Kidney (tissue), 14 donors: ENCODE measurements around the gene MSX1. TPM values are rescaled to one million over a fixed set of nuclear protein-coding genes. Genes with fewer than 3 reads are reported as not detected.

Source experiments
- DNase-seq, 5 donors: peaks; one replicate each; pipeline ENCODE4 v3.0.0-alpha.2; 2013 to 2020
- FAIRE-seq: peaks from 2 replicates; lab custom pipeline; 2012; peaks lifted over from hg19 to GRCh38; lab: Jason Lieb, UNC
- H3K27ac ChIP-seq, 2 donors: one replicate each; pipeline ENCODE4 v1.7.0; 2013; ENCODE audit warnings: low read depth in 2 of 2, low read length in 2 of 2, inconsistent platforms in 1 of 2
- H3K27me3 ChIP-seq: one replicate; pipeline ENCODE4 v1.7.1; 2013; ENCODE audit warnings: low read length, inconsistent platforms; ENCODE audit not compliant: control insufficient read depth, insufficient read depth
- H3K36me3 ChIP-seq, 3 donors: one replicate each; pipeline versions ENCODE4 v1.7.0 to v1.7.1; 2013; ENCODE audit warnings: low read length in 3 of 3, control low read depth in 1 of 3, inconsistent platforms in 1 of 3; ENCODE audit not compliant: insufficient read depth in 3 of 3, control insufficient read depth in 2 of 3
- H3K4me1 ChIP-seq, 3 donors: one replicate each; pipeline versions ENCODE4 v1.7.0 to v1.7.1; 2013; ENCODE audit warnings: low read length in 3 of 3, inconsistent platforms in 1 of 3, low read depth in 1 of 3; ENCODE audit not compliant: control insufficient read depth in 2 of 3, insufficient read depth in 2 of 3
- H3K4me3 ChIP-seq, 3 donors: one replicate each; pipeline versions ENCODE4 v1.7.0 to v1.8.1; 2013; ENCODE audit warnings: low read length in 3 of 3, control low read depth in 1 of 3, inconsistent platforms in 1 of 3
- H3K9ac ChIP-seq, 3 donors: one replicate each; pipeline versions ENCODE4 v1.7.0 to v1.7.1; 2013; ENCODE audit warnings: low read length in 3 of 3, control low read depth in 1 of 3, inconsistent platforms in 1 of 3
- H3K9me3 ChIP-seq, 3 donors: one replicate each; pipeline versions ENCODE4 v1.7.0 to v1.7.1; 2013; ENCODE audit warnings: low read length in 3 of 3, control low read depth in 1 of 3, inconsistent platforms in 1 of 3; ENCODE audit not compliant: control insufficient read depth in 2 of 3, insufficient read depth in 1 of 3
- CTCF ChIP-seq: IDR thresholded peaks from 3 replicates; pipeline ENCODE4 v1.5.1; 2012; ENCODE audit warnings: mild to moderate bottlenecking, moderate library complexity, borderline replicate concordance; ENCODE audit not compliant: insufficient read depth; ENCODE audit errors: extremely low read depth
- intact Hi-C: fragments of 100-400 bp; cut with DNase I; formaldehyde crosslinking; loops from one replicate; pipeline ENCODE4 v1.11.1; 2022
- polyA plus RNA-seq: library from polyadenylated mRNA; stranded (reverse); fragments of 350-450 nt; fragmentation: Illumina TruSeq; extraction: RNeasy Lipid Tissue Mini Kit (QIAGEN cat#74804); gene quantifications from one replicate; pipeline ENCODE4 v1.2.3, GENCODE V29; 2014; ENCODE audit warnings: low read depth, low replicate concordance; ENCODE audit not compliant: insufficient read depth
- total RNA-seq: library from RNA; stranded (reverse); fragmentation: NEBNext Ultra II Directional; extraction: Animal tissue kit (Norgen Biotek cat#: 25700); gene quantifications from one replicate; pipeline ENCODE4 v1.2.1, GENCODE V29; 2021
- donor health status: control.
- donor health status: control.
- donor health status: control.
- donor health status: control.
- donor health status: control.
- donor health status: DM: yes; HTN: yes; CAD: no.
- donor health status: Normal renal cell carcinoma (clear cell type).

Gene MSX1
- total and polyA plus RNA-seq, 2 donors from 2014 or later, result 2.3 to 3.0 TPM

- peaks cover 0 to 11% (median 6%) of the 10 kb centered on the region in 3 donors for H3K4me1 ChIP-seq
These were observed 2.6 kb downstream of the MSX1 start for GRCh38 chr4:4862071-4862551.

GRCh38 chr4:4862665-4863482, 3.4 kb downstream of the MSX1 start:
- intact Hi-C loops, result no loop called here
- Histone ChIP-seq H3K27me3 (peaks cover 64% of the 10 kb centered on the region), H3K27ac (no peak overlapping the region), H3K36me3 (no peaks in the 10 kb centered on the region), H3K9me3 (peaks cover 0 to 2% (median 0%) of the 10 kb centered on the region in 3 donors), H3K9ac (no peak overlapping the region), H3K4me1 (peaks cover 2 to 15% (median 6%) of the 10 kb centered on the region in 3 donors), H3K4me3 (no peak overlapping the region)
- DNase-seq, result peak; percentile 39 to 78 (median 59)
- TF ChIP-seq CTCF, result no peak
- FAIRE-seq, result no peak

More at GRCh38 chr4:4862071-4862551, 2.6 kb downstream of the MSX1 start:
- Histone ChIP-seq H3K4me3 (no peak overlapping the region), H3K27ac (no peak overlapping the region), H3K27me3 (peaks cover 68% of the 10 kb centered on the region), H3K9me3 (no peaks in the 10 kb centered on the region), H3K36me3 (no peaks in the 10 kb centered on the region), H3K9ac (no peak overlapping the region)
- no peak for TF ChIP-seq CTCF
- DNase-seq, result peak in 3 of 5 donors; percentile 32 to 49 (median 43)
- no peak for FAIRE-seq
- intact Hi-C loops, result no loop called here

- Histone ChIP-seq H3K9ac (no peak overlapping the region), H3K36me3 (no peaks in the 10 kb centered on the region), H3K4me3 (no peak overlapping the region), H3K27ac (no peak overlapping the region), H3K27me3 (peaks cover 70% of the 10 kb centered on the region), H3K9me3 (peaks cover 0 to 2% (median 0%) of the 10 kb centered on the region in 3 donors), H3K4me1 (peaks cover 2 to 15% (median 6%) of the 10 kb centered on the region in 3 donors)
- no peak for TF ChIP-seq CTCF
- intact Hi-C loops, result no loop called here
- no peak for FAIRE-seq
- DNase-seq, result peak in 3 of 5 donors; percentile 9 to 36 (median 33)
These were observed 5.0 kb downstream of the MSX1 start for GRCh38 chr4:4864443-4864939.
